Activated CD8-positive, alpha-beta T cell treated with anti-CD3 and anti-CD28 coated beads for 36 hours (primary cell): ENCODE results near the gene ABR. TPM values are rescaled to one million over a fixed set of nuclear protein-coding genes. Genes with fewer than 3 reads are reported as not detected.

Experiments used
- ATAC-seq: fragments of 200-7000 bp; cut with Tn5 transposase; one replicate; pipeline ENCODE4 v1.10.0; 2021; ENCODE audit warnings: mild to moderate bottlenecking, moderate library complexity
- CTCF ChIA-PET: fragments of 350-600 bp; sonication (Branson Sonifier 250); formaldehyde crosslinking; loops from one replicate; lab custom pipeline; 2021; ENCODE audit warnings: antibody characterized with exemption; lab: Charles Lee
- POLR2A ChIA-PET: fragments of 350-600 bp; sonication (Branson Sonifier 250); formaldehyde crosslinking; loops from one replicate; lab custom pipeline; 2021; ENCODE audit warnings: antibody characterized with exemption; lab: Charles Lee
- DNase-seq: peaks from one replicate; pipeline ENCODE4 v3.0.0-alpha.2; 2020
- H3K27ac Mint-ChIP-seq: one replicate; pipeline ENCODE4 v1.8.0; 2021; ENCODE audit warnings: mild to moderate bottlenecking, mixed read lengths
- H3K27me3 Mint-ChIP-seq: one replicate; pipeline ENCODE4 v1.8.0; 2021; ENCODE audit warnings: mixed read lengths
- H3K36me3 Mint-ChIP-seq: one replicate; pipeline ENCODE4 v1.8.0; 2021; ENCODE audit warnings: low read depth, mixed read lengths
- H3K4me1 Mint-ChIP-seq: one replicate; pipeline ENCODE4 v1.8.0; 2021; ENCODE audit warnings: low read depth, mixed read lengths
- H3K4me3 Mint-ChIP-seq: one replicate; pipeline ENCODE4 v1.8.0; 2021; ENCODE audit warnings: mild to moderate bottlenecking, moderate library complexity, mixed read lengths
- H3K9me3 Mint-ChIP-seq: one replicate; pipeline ENCODE4 v1.8.0; 2021; ENCODE audit warnings: mixed read lengths
- intact Hi-C: fragments of 100-400 bp; cut with micrococcal nuclease; formaldehyde crosslinking; loops from one replicate; pipeline ENCODE4 v1.10.0; 2022
- total RNA-seq, 2 experiments: library from RNA; stranded (reverse); gene quantifications; one replicate each; pipeline ENCODE4 v1.2.3, GENCODE V29; 2021
- TF ChIP-seq, protein P1 (sequence below): fragments of 200-600 bp; IDR thresholded peaks from one replicate; pipeline ENCODE4 v1.8.0; 2022; ENCODE audit warnings: antibody characterized with exemption, mild to moderate bottlenecking

The ABR gene
- total RNA-seq, 2 experiments from 2014 or later: 44.4 to 46.6 TPM

GRCh38 chr17:1160591-1161390, 19.0 kb downstream of the ABR start:
- ATAC-seq (no peak), DNase-seq (no peak)
- no peak overlapping the region for H3K27ac Mint-ChIP-seq
- intact Hi-C loops: no loop called here
- H3K9me3 Mint-ChIP-seq: no peaks in the 10 kb centered on the region
- no peak overlapping the region for H3K4me3 Mint-ChIP-seq
- POLR2A ChIA-PET: no interaction called here
- H3K27me3 Mint-ChIP-seq: no peaks in the 10 kb centered on the region
- H3K36me3 Mint-ChIP-seq: no peaks in the 10 kb centered on the region
- TF ChIP-seq, protein P1, sequence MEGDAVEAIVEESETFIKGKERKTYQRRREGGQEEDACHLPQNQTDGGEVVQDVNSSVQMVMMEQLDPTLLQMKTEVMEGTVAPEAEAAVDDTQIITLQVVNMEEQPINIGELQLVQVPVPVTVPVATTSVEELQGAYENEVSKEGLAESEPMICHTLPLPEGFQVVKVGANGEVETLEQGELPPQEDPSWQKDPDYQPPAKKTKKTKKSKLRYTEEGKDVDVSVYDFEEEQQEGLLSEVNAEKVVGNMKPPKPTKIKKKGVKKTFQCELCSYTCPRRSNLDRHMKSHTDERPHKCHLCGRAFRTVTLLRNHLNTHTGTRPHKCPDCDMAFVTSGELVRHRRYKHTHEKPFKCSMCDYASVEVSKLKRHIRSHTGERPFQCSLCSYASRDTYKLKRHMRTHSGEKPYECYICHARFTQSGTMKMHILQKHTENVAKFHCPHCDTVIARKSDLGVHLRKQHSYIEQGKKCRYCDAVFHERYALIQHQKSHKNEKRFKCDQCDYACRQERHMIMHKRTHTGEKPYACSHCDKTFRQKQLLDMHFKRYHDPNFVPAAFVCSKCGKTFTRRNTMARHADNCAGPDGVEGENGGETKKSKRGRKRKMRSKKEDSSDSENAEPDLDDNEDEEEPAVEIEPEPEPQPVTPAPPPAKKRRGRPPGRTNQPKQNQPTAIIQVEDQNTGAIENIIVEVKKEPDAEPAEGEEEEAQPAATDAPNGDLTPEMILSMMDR: no peak
- no peaks in the 10 kb centered on the region for H3K4me1 Mint-ChIP-seq
- CTCF ChIA-PET: no interaction called here

DNA sequence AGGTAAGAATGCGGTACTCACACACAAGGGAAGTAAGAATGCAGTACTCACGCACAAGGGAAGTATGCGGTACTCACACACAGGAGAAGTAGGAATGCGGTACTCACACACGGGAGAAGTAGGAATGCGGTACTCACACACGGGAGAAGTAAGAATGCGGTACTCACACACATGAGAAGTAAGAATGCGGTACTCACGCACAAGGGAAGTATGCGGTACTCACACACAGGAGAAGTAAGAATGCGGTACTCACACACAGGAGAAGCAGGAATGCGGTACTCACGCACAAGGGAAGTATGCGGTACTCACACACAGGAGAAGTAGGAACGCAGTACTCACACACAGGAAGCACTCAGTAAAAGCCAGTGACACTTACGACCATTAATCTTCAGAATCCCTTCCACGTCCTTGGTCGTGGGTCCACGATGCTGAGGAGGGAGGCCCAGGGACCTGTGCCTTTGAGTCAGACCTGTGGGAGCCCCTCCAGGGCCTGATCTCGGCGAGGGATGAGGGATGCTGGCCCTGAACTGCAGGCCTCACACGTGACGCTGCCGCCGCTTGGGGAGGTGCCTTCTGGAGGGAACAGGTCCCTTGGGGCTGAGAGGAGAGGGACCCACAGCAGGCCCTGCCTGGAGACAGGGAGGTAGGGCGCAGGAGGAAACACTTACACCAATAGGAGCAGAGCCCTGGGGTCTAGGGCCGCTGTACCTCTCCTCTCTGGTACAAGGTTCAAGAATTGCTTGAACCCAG, 20.2 kb downstream of the ABR start:
- Mint-ChIP-seq H3K27ac (no peak overlapping the region), H3K27me3 (no peaks in the 10 kb centered on the region), H3K4me3 (no peak overlapping the region), H3K9me3 (no peaks in the 10 kb centered on the region), H3K4me1 (no peaks in the 10 kb centered on the region), H3K36me3 (no peaks in the 10 kb centered on the region)
- DNase-seq: no peak
- no peak for ATAC-seq
- ChIA-PET CTCF (no interaction called here), POLR2A (no interaction called here)
- TF ChIP-seq, protein P1: no peak
- intact Hi-C loops: no loop called here

DNA sequence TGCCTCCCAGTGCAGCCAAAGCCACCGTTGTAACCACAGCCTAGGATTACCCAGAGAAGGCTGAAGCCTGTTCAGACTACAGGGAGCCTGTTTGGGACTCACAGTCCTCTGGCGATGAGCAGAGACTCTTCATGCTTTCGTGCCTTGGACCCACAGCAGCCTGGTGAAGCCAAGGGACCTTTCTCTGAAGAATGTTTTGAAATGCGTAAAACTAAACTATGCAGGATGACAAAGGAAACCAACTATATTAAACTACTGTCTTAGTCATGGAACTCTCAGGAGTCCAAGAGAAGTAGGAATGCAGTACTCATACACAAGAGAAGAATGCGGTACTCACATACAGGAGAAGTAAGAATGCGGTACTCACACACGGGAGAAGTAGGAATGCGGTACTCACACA, 20.9 kb downstream of the ABR start:
- Mint-ChIP-seq H3K27me3 (no peaks in the 10 kb centered on the region), H3K4me3 (no peak overlapping the region), H3K4me1 (no peaks in the 10 kb centered on the region), H3K27ac (no peak overlapping the region), H3K36me3 (no peaks in the 10 kb centered on the region), H3K9me3 (no peaks in the 10 kb centered on the region)
- POLR2A ChIA-PET: no interaction called here
- intact Hi-C loops: no loop called here
- DNase-seq (no peak), ATAC-seq (no peak)
- TF ChIP-seq, protein P1: no peak
- CTCF ChIA-PET: no interaction called here

DNA sequence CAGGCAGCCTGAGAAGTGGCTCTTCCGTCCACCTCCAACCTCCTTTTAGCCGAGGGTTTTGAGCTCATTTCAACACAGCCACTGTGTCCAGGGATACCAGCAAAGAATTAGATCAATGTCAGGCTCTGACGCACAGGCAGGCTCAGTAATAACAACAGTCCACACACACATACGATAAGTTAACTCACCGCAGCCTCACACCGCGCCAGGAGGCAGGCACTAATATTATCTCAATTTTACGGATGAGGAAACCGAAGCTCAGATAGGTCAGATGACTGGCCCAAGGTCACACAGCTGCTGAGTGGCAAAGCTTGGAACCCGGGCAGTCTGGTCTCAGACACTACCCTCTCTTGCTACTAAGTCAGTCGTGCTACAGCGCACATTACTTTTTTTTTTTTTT, 22.9 kb downstream of the ABR start:
- Mint-ChIP-seq H3K4me1 (no peaks in the 10 kb centered on the region), H3K9me3 (no peaks in the 10 kb centered on the region), H3K36me3 (no peaks in the 10 kb centered on the region), H3K4me3 (no peak overlapping the region), H3K27ac (no peak overlapping the region), H3K27me3 (no peaks in the 10 kb centered on the region)
- no peak for ATAC-seq
- CTCF ChIA-PET: no interaction called here
- no peak for DNase-seq
- TF ChIP-seq, protein P1: no peak
- POLR2A ChIA-PET: no interaction called here
- intact Hi-C loops: no loop called here

DNA sequence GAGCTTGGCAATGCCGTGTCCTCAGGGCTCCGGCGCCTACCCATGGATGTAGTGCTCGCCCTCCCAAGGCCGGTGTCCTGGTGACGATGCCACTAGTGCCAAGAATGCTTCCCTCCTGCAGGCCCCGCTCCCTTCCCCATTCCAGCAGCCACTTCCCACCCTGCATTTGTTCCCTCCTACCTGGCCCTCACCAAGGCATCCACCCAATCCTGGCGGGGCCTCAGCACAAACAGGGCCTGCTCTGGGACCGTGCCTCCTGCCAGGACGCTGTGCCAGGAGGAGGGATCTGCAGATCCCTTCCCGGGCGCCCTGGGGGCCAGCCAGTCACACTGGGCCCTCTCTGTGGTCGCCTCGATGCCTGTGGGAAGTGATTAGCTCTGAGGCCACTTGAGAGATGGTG, 25.1 kb downstream of the ABR start:
- CTCF ChIA-PET: no interaction called here
- TF ChIP-seq, protein P1: no peak
- no peaks in the 10 kb centered on the region for H3K36me3 Mint-ChIP-seq
- no peak for DNase-seq
- no peaks in the 10 kb centered on the region for H3K27me3 Mint-ChIP-seq
- no peak for ATAC-seq
- H3K27ac Mint-ChIP-seq: no peak overlapping the region
- no peaks in the 10 kb centered on the region for H3K4me1 Mint-ChIP-seq
- intact Hi-C loops: no loop called here
- no peaks in the 10 kb centered on the region for H3K9me3 Mint-ChIP-seq
- no peak overlapping the region for H3K4me3 Mint-ChIP-seq
- POLR2A ChIA-PET: interaction anchor here (0.5 kb wide), 1 partner anchor 40 kb away, joined by 6 read pairs; no protein-coding TSS in a partner anchor
